GM13976 (cell line): ENCODE data around the gene LRMDA.

Source experiments
- DNase-seq: peaks from one replicate; pipeline ENCODE4 v3.0.0; 2012; ENCODE audit warnings: low spot score
- in situ Hi-C: fragments of 300-500 bp; cut with MboI; formaldehyde crosslinking; loops from one replicate; pipeline ENCODE4 v1.12.0; 2022; ENCODE audit warnings: low sequenced_read_pairs, mixed read lengths, inconsistent platforms; ENCODE audit not compliant: unreplicated experiment
- TF ChIP-seq, protein P1 (sequence below): IDR thresholded peaks from 2 replicates; pipeline ENCODE4 v1.5.1; 2012; ENCODE audit warnings: borderline replicate concordance, mild to moderate bottlenecking; ENCODE audit not compliant: insufficient read depth; ENCODE audit errors: extremely low read depth, missing control alignments, control extremely low read depth

Gene LRMDA

DNA sequence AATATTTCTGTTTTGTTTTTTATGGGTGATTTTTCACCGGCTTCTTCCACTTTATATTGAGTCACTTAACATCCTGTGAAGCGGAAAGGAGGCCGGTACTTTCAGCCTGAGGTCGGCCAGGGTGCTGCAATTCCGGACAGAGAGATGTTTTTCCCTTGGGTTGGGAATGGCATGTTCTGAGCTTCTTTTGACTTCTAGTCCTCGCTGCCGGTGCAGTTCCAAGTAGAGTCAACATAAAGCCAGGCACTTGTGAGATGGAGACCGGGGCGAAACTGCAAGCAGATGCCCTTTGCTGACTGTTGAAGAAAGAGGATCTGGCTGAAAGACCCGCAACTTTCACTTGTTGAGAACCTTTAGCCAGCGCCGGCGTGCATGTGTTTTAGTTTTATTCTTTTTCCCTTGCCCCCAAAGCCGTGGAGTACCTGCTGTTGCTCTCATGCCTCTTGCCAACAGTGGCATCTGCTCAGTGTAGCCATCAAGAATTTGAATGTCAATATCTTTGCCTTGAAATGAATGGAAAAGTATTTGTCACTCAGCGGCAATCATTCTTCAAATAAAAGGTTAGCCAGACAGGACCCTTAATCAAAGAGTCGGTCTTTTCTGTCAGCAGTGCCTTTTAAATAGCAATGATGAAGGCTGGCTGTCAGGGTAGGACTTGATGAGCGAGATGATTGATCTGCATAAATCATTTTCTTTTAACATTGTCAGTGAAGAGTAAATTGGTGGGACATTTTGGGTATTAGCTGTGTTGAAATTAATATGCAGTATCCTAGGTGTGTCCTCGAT lies 351.2 kb downstream of the LRMDA start:
- in situ Hi-C loops = no loop called here
- TF ChIP-seq, protein P1, sequence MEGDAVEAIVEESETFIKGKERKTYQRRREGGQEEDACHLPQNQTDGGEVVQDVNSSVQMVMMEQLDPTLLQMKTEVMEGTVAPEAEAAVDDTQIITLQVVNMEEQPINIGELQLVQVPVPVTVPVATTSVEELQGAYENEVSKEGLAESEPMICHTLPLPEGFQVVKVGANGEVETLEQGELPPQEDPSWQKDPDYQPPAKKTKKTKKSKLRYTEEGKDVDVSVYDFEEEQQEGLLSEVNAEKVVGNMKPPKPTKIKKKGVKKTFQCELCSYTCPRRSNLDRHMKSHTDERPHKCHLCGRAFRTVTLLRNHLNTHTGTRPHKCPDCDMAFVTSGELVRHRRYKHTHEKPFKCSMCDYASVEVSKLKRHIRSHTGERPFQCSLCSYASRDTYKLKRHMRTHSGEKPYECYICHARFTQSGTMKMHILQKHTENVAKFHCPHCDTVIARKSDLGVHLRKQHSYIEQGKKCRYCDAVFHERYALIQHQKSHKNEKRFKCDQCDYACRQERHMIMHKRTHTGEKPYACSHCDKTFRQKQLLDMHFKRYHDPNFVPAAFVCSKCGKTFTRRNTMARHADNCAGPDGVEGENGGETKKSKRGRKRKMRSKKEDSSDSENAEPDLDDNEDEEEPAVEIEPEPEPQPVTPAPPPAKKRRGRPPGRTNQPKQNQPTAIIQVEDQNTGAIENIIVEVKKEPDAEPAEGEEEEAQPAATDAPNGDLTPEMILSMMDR = no peak
- DNase-seq = no peak

DNA sequence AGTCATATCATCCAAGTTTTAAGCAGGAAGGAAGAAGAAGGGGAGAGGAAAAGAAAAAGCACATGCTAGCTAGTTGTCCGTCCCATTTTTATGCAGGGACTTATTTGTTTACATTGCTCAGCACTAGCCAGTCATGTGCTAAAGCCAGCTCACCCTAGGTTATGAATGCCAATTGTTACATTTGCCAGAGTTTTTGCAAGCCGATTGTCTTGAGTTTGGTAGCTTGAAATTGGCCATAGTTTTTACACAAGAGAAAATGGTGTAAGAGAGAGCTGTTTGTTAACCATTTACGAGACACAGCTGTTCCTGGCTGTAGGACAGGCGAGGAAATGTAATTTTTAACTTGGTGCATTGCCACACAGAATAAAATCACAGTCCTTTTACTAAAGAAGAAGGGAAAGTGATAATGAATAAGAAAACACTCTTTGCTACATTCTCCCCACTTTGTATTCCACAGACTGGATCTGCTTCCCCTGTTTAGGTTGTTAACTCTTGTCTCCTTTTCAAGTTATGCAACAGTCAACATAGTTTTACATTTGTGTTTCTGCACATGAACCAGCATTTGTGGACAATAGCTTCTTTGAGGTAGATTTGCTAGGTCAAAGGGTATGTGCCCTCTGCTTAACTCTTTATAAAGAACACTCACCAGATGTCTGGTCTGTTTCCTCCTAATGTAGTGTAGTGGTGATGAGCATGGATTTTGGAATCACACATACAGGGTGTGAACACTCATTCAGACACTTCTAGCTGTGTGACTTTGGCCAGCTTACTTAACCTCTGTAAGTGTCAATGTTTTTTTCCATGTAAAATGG lies 357.2 kb downstream of the LRMDA start:
- no peak for DNase-seq
- in situ Hi-C loops = no loop called here
- TF ChIP-seq, protein P1 = no peak

DNA sequence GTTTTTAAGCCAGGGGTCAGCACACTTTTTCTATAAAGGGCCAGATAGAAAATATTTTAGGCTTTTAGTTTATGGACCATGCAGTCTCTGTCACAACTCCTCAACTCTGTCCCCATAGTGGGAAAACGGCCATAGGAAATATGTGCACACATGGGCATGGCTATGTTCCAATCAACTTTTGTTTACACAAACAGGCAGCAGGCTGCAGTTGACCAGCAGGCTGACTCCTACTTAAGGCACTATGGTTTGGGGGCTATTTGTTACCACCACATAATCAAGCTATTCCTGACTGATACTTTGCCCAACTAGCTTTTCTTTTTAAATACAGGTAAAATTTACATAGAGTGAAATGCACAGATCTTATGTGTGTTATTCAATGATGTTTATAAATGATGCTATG lies 362.4 kb downstream of the LRMDA start:
- TF ChIP-seq, protein P1 = no peak
- no peak for DNase-seq
- in situ Hi-C loops = no loop called here

DNA sequence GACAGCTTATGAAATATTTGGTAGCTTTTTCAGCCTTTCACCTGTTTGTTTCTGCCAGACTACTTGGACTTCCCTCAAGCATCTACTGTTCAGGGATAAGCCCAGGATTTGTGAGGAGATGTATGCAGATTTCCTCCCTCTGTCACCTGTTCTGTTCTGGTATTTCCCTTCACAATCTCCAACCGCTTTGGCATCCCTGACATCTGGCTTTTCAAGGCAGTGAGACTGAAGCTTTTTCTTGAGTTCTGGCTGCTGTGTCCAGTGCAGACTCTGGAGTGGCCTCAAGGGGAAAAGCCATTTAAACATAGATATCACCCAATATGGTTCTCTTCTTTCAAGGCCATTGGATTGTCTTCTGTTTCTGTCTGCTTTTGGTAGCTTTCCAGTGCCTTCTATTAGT lies 369.7 kb downstream of the LRMDA start:
- DNase-seq = no peak
- in situ Hi-C loops = no loop called here
- TF ChIP-seq, protein P1 = no peak

DNA sequence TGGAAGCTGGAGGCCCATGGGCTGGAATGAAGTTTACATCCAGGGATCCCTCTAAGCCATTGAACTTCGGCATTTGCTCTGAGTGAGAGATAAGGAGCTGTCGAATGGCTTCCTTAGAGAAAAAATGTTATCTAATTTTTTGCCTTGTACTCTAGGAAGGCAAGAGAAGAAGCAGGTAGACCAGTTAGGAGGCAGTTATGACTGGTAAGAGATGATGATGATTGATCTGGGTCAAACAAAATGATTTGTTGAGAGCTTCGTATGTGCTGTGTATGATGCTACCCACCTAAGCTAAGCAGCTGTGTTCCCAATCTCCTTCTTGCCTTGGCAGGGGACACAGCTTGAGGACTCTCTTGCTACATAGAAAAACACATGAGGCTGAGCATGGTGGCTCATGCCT lies 370.2 kb downstream of the LRMDA start:
- no peak for DNase-seq
- in situ Hi-C loops = no loop called here
- TF ChIP-seq, protein P1 = no peak

DNA sequence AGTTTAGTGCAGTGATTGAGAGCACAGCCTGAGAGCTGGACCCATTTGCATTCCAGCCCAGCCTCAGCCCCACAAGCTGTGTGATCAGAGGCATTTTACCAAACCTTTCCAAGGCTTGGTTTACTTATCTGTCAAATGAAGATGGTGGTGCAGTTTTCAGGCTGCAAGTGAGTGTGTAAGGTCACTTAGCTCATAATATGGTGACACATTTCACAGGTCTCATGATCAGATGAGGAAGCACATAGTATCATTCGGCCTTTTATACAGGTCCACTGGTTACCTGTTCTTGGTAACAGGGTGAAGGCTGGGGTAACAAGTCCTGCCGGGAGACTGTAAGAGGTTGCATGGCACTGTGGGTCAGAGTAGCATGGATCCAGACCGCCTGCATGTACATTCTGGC lies 371.7 kb downstream of the LRMDA start:
- no peak for DNase-seq
- TF ChIP-seq, protein P1 = no peak
- in situ Hi-C loops = no loop called here
